Measurements from ENCODE around the gene NTHL1. TPM values are rescaled to one million over a fixed set of nuclear protein-coding genes. Genes with fewer than 3 reads are reported as not detected.
A peak's percentile ranks its signal among the peaks of the same experiment; 100 is the strongest.

NTHL1 gene
- polyA plus RNA-seq, 1 experiment, result 21.0 TPM

DNA sequence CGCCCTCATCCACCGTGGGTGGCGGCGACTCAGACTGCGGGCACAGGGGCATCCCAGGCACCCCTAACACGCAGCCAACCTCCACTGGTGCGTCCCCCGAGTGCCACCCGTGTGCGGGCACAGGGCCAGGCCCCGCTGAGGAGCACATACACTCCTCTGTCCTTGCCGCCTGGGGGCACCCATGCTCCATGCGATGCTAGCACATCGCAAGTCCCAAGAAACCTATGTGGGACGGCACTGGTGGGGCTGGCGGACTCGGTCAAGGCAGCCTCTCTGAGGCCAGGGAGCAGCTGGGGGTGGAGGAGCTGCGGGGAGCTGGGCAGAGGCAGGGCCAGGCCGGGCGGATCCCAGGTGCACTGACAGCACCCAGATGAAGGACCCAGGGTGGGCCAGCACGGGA, 42.0 kb downstream of the NTHL1 start:
- peaks cover 38% of the 10 kb centered on the region for H3K36me3 ChIP-seq (ENCODE audit: control insufficient read depth, insufficient read depth, low read length)
- TF ChIP-seq, protein P1, sequence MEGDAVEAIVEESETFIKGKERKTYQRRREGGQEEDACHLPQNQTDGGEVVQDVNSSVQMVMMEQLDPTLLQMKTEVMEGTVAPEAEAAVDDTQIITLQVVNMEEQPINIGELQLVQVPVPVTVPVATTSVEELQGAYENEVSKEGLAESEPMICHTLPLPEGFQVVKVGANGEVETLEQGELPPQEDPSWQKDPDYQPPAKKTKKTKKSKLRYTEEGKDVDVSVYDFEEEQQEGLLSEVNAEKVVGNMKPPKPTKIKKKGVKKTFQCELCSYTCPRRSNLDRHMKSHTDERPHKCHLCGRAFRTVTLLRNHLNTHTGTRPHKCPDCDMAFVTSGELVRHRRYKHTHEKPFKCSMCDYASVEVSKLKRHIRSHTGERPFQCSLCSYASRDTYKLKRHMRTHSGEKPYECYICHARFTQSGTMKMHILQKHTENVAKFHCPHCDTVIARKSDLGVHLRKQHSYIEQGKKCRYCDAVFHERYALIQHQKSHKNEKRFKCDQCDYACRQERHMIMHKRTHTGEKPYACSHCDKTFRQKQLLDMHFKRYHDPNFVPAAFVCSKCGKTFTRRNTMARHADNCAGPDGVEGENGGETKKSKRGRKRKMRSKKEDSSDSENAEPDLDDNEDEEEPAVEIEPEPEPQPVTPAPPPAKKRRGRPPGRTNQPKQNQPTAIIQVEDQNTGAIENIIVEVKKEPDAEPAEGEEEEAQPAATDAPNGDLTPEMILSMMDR (IDR thresholded peaks at IDR 0.05; ENCODE audit: insufficient read depth, low read depth, low read length), result no peak
- POLR2A ChIA-PET, result no interaction called here
- no peaks in the 10 kb centered on the region for H3K27me3 ChIP-seq (ENCODE audit: control insufficient read depth, insufficient read depth, low read length)
- no peak overlapping the region for H3K4me3 ChIP-seq (ENCODE audit: low read depth, low read length)
- DNase-seq (ENCODE audit: low read depth), result no peak
- CTCF ChIA-PET, result interaction anchor here (3.8 kb wide), 1 partner anchor 17 kb away, joined by 20 read pairs; no protein-coding TSS in a partner anchor

GRCh38 chr16:2004795-2005517, 42.7 kb downstream of the NTHL1 start:
- TF ChIP-seq, protein P1 (IDR thresholded peaks at IDR 0.05; ENCODE audit: insufficient read depth, low read depth, low read length), result no peak
- DNase-seq (ENCODE audit: low read depth), result no peak
- POLR2A ChIA-PET, result no interaction called here
- Histone ChIP-seq H3K27me3 (ENCODE audit: control insufficient read depth, insufficient read depth, low read length) (no peaks in the 10 kb centered on the region), H3K36me3 (ENCODE audit: control insufficient read depth, insufficient read depth, low read length) (peaks cover 42% of the 10 kb centered on the region), H3K4me3 (ENCODE audit: low read depth, low read length) (no peak overlapping the region)
- CTCF ChIA-PET, result interaction anchor here (0.9 to 4.1 kb wide), 12 partner anchors 8 to 142 kb away, joined by 4 to 30 read pairs (median 6); partner anchors contain the start of gene NPW

- TF ChIP-seq, protein P1 (IDR thresholded peaks at IDR 0.05; ENCODE audit: insufficient read depth, low read depth, low read length), result peak; percentile 98
- Histone ChIP-seq H3K27me3 (ENCODE audit: control insufficient read depth, insufficient read depth, low read length) (no peaks in the 10 kb centered on the region), H3K4me3 (ENCODE audit: low read depth, low read length) (no peak overlapping the region), H3K36me3 (ENCODE audit: control insufficient read depth, insufficient read depth, low read length) (peaks cover 50% of the 10 kb centered on the region)
- ChIA-PET POLR2A (no interaction called here), CTCF (interaction anchor here (0.6 to 4.1 kb wide), 29 partner anchors 8 to 156 kb away, joined by 3 to 30 read pairs (median 4); partner anchors contain the start of genes MSRB1, NPW, NTHL1 and PKD1)
- DNase-seq (ENCODE audit: low read depth), result peak; percentile 12
These were observed 43.6 kb downstream of the NTHL1 start for GRCh38 chr16:2003827-2004641.

GRCh38 chr16:2003231-2003826, 44.3 kb downstream of the NTHL1 start:
- TF ChIP-seq, protein P1 (IDR thresholded peaks at IDR 0.05; ENCODE audit: insufficient read depth, low read depth, low read length), result no peak
- no peak for DNase-seq (ENCODE audit: low read depth)
- no peak overlapping the region for H3K4me3 ChIP-seq (ENCODE audit: low read depth, low read length)
- POLR2A ChIA-PET, result no interaction called here
- CTCF ChIA-PET, result interaction anchor here (0.6 to 4.1 kb wide), 23 partner anchors 8 to 157 kb away, joined by 3 to 30 read pairs (median 4); partner anchors contain the start of genes MSRB1, NPW, NTHL1 and PKD1
- H3K36me3 ChIP-seq (ENCODE audit: control insufficient read depth, insufficient read depth, low read length), result peaks cover 56% of the 10 kb centered on the region
- no peaks in the 10 kb centered on the region for H3K27me3 ChIP-seq (ENCODE audit: control insufficient read depth, insufficient read depth, low read length)

All from BJ (cell line).